T-helper 22 cell (primary cell): ENCODE data around the gene OXT.
"Not testable (repeated sequence)": the region's sequence is repeated elsewhere in the genome, so short reads cannot be mapped to it uniquely, and the experiment has no call there.

Experiments
- DNase-seq: peaks from one replicate; pipeline ENCODE4 v3.0.0-alpha.2; 2020; ENCODE audit warnings: low read depth

Gene OXT

DNA sequence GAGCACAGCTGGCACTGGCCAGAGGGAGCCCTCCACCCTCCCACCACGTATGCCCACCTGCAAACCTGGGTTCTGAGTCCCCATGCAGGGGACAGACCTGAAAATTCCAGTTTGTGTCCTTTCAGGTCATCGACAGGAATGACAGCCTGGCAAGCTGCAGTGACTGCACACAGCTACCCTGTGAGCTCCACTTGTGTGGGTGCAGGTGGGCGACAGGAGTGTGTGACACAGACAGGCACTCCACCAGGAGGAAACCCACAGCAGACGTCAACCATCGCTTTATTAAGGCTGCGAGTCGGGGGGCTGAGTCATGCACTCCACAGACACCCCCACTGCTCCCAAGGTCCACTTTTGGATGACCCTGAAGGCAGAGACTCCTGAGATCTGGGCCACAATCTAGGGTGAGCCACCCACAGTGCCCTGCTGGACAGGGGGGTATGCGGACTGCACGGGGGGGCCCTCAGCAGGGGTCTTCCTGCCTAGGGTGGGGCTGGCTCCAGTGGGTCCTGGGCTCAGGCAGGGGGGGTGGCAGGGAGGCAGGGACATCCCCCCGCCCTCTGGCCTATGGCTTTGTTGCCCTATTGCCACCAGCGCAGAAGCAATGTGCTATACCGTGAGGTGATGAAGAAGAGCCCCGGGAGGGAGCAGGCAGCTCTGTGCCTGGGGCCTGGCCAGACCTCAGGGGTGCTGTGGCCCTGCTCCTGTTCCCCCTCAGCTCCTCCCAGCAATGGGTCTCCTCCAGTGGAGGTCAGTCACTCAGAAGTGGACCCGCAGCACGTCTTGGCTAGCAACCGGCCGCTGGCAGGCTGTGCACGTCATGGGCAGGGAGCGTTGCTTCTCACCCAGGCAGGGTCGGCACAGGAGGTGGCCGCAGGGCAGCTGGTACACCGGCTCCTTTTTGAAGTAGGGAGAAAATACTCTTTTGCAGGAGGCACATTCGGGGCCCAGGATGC is 38.2 kb downstream of the OXT start:
- no peak for DNase-seq

DNA sequence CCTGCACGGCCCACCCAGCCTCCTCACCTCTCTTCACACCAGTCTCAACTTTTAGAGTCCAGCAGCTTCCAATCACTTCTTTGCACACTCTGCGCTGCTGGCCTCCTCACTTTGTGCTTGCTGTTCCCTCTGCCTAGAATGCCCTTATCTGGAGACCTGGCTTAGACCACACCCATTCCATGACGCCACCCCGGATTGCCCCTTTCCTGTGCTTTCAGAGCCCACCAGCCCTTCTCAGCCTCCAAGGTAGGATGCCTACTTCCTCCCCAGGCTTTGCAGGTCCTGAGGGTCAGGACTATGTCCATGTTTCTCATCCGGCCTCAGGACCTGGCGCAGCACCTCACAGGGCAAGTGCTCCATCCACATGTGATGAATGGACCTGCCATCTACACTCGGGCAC is 40.1 kb downstream of the OXT start:
- no peak for DNase-seq

DNA sequence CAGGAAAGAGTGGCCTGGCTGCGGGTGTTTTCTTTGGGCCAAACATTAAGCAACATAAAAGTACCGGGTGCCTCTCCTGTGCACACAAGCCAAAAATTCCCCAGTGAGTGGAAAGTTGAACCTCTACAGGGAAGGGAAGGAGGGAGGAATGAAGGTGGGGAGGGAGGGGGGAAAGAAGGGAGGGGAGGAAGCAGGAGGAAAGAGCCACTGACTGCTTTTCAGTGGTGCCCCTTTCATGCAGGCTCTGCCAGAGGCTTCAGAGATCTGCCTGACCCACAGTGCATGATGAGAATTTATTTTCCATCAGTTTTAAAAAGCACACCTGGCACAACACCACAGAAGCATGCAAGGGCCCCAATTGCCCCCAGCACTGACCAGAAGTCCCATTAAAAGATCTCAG is 40.6 kb downstream of the OXT start:
- DNase-seq = no peak

DNA sequence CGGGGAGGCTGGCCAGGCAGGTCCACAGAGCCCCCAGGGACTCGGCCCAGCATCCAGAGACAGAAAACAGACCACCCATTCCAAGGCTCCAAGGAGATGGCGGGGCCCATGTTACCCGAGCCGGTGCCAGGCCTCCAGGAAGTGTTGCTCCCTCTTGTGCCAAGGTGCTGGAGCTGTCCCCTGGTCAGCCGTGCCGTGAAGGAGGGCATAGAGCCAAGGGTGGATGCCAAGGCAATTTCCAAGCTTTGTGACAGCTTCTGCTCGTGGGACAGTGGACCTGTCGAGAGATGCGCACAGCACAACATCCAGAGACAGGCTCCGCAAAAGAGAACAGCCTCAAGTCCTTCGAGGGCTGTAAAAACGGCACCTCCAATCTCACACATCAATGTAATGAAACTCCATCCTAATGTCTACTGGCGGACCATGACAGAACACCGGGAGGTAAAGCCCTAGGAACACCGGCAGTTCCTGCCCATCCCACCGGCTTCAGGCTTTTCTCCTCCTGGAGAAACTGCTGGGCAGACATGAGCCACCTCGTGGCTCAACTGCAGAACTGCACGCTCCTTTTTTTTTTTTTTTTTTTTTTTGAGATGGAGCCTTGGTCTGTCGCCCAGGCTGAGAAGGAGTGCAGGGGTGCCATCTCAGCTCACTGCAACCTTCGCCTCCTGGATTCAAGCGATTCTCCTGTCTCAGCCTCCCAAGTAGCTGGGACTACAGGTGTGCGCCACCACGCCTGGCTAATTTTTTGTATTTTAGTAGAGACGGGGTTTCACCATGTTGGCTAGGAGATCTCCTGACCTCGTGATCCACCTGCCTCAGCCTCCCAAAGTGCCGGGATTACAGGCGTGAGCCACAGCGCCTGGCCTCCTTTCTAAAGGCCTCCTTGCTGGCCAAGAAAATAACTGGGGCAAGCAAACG is 44.0 kb downstream of the OXT start:
- no peak for DNase-seq

DNA sequence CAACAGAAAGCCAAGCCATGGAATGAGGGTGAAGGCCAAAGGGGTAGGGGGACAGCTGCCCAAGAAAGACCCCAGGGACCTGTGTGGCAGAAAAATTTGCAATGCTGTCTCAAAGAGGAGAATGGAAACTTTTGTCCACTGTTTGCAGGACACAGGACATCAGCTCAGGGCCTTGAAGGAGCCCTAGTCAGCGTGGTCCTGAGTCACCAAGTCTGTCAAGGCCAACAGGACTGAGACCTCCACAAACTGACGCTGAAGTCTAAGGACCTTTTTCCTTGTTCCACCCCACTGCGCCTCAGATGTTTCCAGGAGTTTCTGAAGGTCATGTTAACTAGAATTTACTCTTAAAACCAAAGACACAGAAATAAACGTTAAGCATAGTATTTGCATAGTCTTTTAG is 44.9 kb downstream of the OXT start:
- no peak for DNase-seq

DNA sequence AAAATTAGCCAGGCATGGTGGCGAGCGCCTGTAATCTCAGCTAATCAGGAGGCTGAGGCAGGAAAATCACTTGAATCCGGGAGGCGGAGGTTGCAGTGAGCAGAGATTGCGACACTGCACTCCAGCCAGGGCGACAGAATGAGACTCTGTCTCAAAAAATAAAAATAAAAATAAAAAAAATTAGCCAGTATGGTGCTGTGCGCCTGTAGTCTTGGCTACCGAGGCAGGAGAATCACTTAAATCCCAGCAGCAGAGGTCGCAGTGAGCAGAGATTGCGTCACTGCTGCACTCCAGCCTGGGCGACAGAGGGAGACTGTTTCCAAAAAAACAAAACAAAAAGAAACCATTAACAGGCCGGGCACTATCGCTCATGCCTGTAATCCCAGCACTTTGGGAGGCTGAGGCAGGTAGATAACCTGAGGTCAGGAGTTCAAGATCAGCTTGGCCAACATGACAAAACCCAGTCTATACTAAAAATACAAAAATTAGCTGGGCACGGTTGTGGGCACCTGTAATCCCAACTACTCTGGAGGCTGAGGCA is 46.5 kb downstream of the OXT start:
- DNase-seq = not testable (repeated sequence)

DNA sequence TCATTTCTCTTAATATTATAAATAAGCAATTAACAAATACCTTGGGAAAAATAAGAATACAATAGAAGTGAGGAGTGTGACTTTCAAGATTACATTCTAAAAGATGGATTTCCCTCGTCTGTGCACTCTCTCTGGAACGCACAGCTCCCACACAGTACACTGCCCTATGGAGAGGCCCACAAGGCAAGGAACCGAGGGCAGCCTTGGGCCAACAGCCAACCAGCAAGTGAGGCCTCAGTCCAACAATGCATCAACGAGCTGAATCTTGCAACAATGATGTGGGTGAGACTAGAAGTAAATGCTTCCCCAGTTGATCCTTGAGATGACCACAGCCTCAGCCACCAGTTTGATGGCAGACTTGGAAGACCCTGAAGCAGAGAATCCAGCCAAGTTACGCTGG is 47.6 kb downstream of the OXT start:
- no peak for DNase-seq

DNA sequence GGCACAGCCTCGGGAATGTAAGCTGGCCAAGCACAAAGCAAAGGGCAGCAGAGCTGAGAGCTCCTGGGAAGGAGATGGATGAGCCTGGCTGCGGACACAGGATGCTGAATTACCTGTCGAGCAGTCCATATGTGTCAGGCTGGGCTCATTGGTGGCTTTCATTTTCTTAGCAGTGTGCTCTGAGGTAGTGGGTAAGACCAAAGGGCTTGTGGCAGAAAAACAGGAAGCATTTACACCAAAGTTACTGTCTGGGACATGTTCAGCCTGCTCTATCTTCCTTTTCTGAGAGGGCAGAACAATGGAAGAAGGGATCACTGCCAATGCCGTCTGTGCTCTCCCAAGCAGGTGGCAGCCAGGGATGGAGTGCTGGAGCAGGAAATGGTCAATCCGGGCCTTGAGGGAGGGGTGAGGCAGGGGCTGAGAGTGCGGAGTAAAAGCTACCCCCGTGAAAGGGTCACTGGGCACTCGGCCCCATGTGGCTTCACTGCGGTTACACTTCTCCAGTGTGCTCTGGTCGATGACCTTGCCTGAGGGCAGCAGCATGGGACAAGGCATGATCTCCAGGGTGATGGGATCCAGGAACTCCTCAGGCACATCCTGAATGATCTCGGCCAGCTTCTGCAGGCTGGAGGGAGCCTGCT is 50.0 kb downstream of the OXT start:
- DNase-seq = no peak
